HEK293 (cell line): Measurements from ENCODE around the gene GMIP.

Experiments
- CTCF ChIA-PET: fragments of 350-600 bp; formaldehyde crosslinking; extraction: SDS; loops from one replicate; lab custom pipeline; 2021; ENCODE audit warnings: antibody characterized with exemption; lab: Yijun Ruan, JAX
- POLR2A ChIA-PET: fragments of 300-600 bp; formaldehyde crosslinking; extraction: SDS; loops from one replicate; lab custom pipeline; 2020; ENCODE audit warnings: antibody characterized with exemption, inconsistent platforms; lab: Yijun Ruan, JAX
- H3K27ac ChIP-seq: fragments of 200-500 bp; sonication (Bioruptor generic); 2 replicates; pipeline ENCODE4 v1.5.1; 2014; ENCODE audit warnings: low read depth, low read length, control low read depth, inconsistent platforms; ENCODE audit errors: extremely low read depth
- H3K36me3 ChIP-seq, 2 experiments: fragments of 200-500 bp in 1 of 2; sonication (Bioruptor generic) in 1 of 2; 1 replicate in 1 of 2; 2 replicates in 1 of 2; pipeline ENCODE4 v1.5.1; 2014 to 2017; ENCODE audit warnings: inconsistent platforms in 2 of 2, low read length in 2 of 2; ENCODE audit not compliant: control insufficient read depth in 2 of 2, insufficient read depth in 1 of 2
- H3K4me1 ChIP-seq: fragments of 200-500 bp; sonication (Bioruptor generic); 2 replicates; pipeline ENCODE4 v1.5.1; 2014; ENCODE audit warnings: mild to moderate bottlenecking, low read length, inconsistent platforms; ENCODE audit not compliant: control insufficient read depth, insufficient read depth
- H3K4me3 ChIP-seq: 2 replicates; pipeline ENCODE4 v1.5.1; 2011; ENCODE audit warnings: low read depth, mild to moderate bottlenecking, control low read depth, low read length, moderate library complexity
- H3K9me3 ChIP-seq: fragments of 200-500 bp; sonication (Bioruptor generic); 2 replicates; pipeline ENCODE4 v1.5.1; 2014; ENCODE audit warnings: low read depth, low read length, inconsistent platforms; ENCODE audit not compliant: control insufficient read depth, insufficient read depth
- REPIN1 ChIP-seq: fragments of 450-650 bp; formaldehyde crosslinking; IDR thresholded peaks from 2 replicates; pipeline ENCODE4 v1.5.1; 2017; ENCODE audit warnings: missing biosample characterization, missing genetic modification characterization, low read depth
- SETDB1 ChIP-seq: IDR thresholded peaks from one replicate; pipeline ENCODE4 v1.6.1; 2017; ENCODE audit warnings: mild to moderate bottlenecking, low read length, moderate library complexity, mixed read lengths; ENCODE audit not compliant: insufficient read length
- SP7 ChIP-seq: fragments of 450-650 bp; formaldehyde crosslinking; IDR thresholded peaks from 2 replicates; pipeline ENCODE4 v1.5.1; 2016; ENCODE audit warnings: missing biosample characterization, missing genetic modification characterization
- ZBTB48 ChIP-seq: fragments of 450-650 bp; formaldehyde crosslinking; IDR thresholded peaks from 2 replicates; pipeline ENCODE4 v1.5.1; 2016; ENCODE audit warnings: missing biosample characterization, missing genetic modification characterization
- ZFP3 ChIP-seq: fragments of 450-650 bp; formaldehyde crosslinking; IDR thresholded peaks from 2 replicates; pipeline ENCODE4 v1.5.1; 2016; ENCODE audit warnings: low read depth, missing biosample characterization, missing genetic modification characterization
- ZNF175 ChIP-seq: fragments of 450-650 bp; formaldehyde crosslinking; IDR thresholded peaks from 2 replicates; pipeline ENCODE4 v1.5.1; 2016; ENCODE audit warnings: missing biosample characterization, missing genetic modification characterization
- ZNF266 ChIP-seq: fragments of 450-650 bp; formaldehyde crosslinking; IDR thresholded peaks from 2 replicates; pipeline ENCODE4 v1.5.1; 2016; ENCODE audit warnings: missing biosample characterization, missing genetic modification characterization, low read depth
- ZNF37A ChIP-seq: fragments of 450-650 bp; IDR thresholded peaks from 2 replicates; pipeline ENCODE4 v1.5.1; 2018; ENCODE audit warnings: missing biosample characterization, missing genetic modification characterization
- ZNF629 ChIP-seq: fragments of 450-650 bp; formaldehyde crosslinking; IDR thresholded peaks from 2 replicates; pipeline ENCODE4 v1.5.1; 2017; ENCODE audit warnings: missing biosample characterization, missing genetic modification characterization
- ZNF707 ChIP-seq: fragments of 450-650 bp; formaldehyde crosslinking; IDR thresholded peaks from 2 replicates; pipeline ENCODE4 v1.5.1; 2016; ENCODE audit warnings: missing biosample characterization, missing genetic modification characterization
- ZNF768 ChIP-seq: fragments of 450-650 bp; formaldehyde crosslinking; IDR thresholded peaks from 2 replicates; pipeline ENCODE4 v1.5.1; 2018; ENCODE audit warnings: missing biosample characterization, mild to moderate bottlenecking, missing genetic modification characterization
- TF ChIP-seq, protein P1 (sequence below): fragments of 450-650 bp; formaldehyde crosslinking; IDR thresholded peaks from 2 replicates; pipeline ENCODE4 v1.5.1; 2016; ENCODE audit warnings: missing biosample characterization, missing genetic modification characterization
- TF ChIP-seq, protein P2 (sequence below): fragments of 450-650 bp; formaldehyde crosslinking; conservative IDR thresholded peaks from 2 replicates; pipeline ENCODE4 v1.5.1; 2016; ENCODE audit warnings: low read depth, missing biosample characterization, missing genetic modification characterization
- TF ChIP-seq, protein P3 (sequence below): fragments of 450-650 bp; formaldehyde crosslinking; IDR thresholded peaks from 2 replicates; pipeline ENCODE4 v1.5.1; 2017; ENCODE audit warnings: missing biosample characterization, missing genetic modification characterization
- TF ChIP-seq, protein P4 (sequence below): fragments of 450-650 bp; formaldehyde crosslinking; IDR thresholded peaks from 2 replicates; pipeline ENCODE4 v1.5.1; 2016; ENCODE audit warnings: missing biosample characterization, missing genetic modification characterization
- TF ChIP-seq, protein P5 (sequence below): fragments of 450-650 bp; formaldehyde crosslinking; IDR thresholded peaks from 2 replicates; pipeline ENCODE4 v1.5.1; 2017; ENCODE audit warnings: missing biosample characterization, missing genetic modification characterization
- TF ChIP-seq, protein P6 (sequence below): fragments of 450-650 bp; formaldehyde crosslinking; IDR thresholded peaks from 2 replicates; pipeline ENCODE4 v1.5.1; 2016; ENCODE audit warnings: missing biosample characterization, missing genetic modification characterization

GMIP gene

DNA sequence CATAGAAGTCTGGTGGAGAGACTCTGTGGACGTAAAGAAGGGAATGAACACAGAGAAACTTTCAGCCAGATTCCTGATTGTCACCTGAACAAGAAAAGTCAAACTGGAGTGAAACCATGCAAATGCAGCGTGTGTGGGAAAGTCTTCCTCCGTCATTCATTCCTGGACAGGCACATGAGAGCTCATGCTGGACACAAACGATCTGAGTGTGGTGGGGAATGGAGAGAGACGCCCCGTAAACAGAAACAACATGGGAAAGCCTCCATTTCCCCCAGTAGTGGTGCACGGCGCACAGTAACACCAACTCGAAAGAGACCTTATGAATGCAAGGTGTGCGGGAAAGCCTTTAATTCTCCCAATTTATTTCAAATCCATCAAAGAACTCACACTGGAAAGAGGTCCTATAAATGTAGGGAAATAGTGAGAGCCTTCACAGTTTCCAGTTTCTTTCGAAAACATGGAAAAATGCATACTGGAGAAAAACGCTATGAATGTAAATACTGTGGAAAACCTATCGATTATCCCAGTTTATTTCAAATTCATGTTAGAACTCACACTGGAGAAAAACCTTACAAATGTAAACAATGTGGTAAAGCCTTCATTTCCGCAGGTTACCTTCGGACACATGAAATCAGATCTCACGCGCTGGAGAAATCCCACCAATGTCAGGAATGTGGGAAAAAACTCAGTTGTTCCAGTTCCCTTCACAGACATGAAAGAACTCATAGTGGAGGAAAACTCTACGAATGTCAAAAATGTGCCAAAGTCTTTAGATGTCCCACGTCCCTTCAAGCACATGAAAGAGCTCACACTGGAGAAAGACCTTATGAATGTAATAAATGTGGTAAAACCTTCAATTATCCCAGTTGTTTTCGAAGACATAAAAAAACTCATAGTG, 36.0 kb upstream of the GMIP start:
- Histone ChIP-seq H3K36me3 (peaks cover 39 to 50% of the 10 kb centered on the region in 2 experiments), H3K9me3 (no peaks in the 10 kb centered on the region; the same call in 1 of the 2 replicates), H3K4me3 (no peak overlapping the region), H3K27ac (no peak overlapping the region), H3K4me1 (no peaks in the 10 kb centered on the region)
- TF ChIP-seq SETDB1, result peak; percentile 72
- no peak for TF ChIP-seq ZFP3 (tag by site-specific recombination)
- POLR2A ChIA-PET, result no interaction called here
- CTCF ChIA-PET, result interaction anchor here (0.7 kb wide), 1 partner anchor 57 kb away, joined by 4 read pairs; no protein-coding TSS in a partner anchor

DNA sequence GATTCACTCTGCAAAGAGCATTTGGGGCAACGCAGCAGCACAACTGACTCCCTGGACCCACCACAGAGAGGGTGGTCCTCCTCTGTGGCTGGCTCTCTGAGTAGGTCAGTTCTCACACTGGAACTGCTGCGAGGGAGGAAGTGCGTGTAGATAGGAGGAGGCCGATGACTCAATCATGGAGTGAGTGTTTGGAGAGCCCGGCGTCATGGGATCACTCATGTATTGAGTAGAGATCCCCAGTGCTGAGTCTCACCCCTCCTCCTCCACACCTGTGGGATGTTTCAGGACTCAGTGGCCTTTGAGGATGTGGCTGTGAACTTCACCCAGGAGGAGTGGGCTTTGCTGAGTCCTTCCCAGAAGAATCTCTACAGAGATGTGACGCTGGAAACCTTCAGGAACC, 34.1 kb upstream of the GMIP start:
- TF ChIP-seq, protein P1, sequence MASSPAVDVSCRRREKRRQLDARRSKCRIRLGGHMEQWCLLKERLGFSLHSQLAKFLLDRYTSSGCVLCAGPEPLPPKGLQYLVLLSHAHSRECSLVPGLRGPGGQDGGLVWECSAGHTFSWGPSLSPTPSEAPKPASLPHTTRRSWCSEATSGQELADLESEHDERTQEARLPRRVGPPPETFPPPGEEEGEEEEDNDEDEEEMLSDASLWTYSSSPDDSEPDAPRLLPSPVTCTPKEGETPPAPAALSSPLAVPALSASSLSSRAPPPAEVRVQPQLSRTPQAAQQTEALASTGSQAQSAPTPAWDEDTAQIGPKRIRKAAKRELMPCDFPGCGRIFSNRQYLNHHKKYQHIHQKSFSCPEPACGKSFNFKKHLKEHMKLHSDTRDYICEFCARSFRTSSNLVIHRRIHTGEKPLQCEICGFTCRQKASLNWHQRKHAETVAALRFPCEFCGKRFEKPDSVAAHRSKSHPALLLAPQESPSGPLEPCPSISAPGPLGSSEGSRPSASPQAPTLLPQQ (tag by site-specific recombination), result no peak
- TF ChIP-seq, protein P2, sequence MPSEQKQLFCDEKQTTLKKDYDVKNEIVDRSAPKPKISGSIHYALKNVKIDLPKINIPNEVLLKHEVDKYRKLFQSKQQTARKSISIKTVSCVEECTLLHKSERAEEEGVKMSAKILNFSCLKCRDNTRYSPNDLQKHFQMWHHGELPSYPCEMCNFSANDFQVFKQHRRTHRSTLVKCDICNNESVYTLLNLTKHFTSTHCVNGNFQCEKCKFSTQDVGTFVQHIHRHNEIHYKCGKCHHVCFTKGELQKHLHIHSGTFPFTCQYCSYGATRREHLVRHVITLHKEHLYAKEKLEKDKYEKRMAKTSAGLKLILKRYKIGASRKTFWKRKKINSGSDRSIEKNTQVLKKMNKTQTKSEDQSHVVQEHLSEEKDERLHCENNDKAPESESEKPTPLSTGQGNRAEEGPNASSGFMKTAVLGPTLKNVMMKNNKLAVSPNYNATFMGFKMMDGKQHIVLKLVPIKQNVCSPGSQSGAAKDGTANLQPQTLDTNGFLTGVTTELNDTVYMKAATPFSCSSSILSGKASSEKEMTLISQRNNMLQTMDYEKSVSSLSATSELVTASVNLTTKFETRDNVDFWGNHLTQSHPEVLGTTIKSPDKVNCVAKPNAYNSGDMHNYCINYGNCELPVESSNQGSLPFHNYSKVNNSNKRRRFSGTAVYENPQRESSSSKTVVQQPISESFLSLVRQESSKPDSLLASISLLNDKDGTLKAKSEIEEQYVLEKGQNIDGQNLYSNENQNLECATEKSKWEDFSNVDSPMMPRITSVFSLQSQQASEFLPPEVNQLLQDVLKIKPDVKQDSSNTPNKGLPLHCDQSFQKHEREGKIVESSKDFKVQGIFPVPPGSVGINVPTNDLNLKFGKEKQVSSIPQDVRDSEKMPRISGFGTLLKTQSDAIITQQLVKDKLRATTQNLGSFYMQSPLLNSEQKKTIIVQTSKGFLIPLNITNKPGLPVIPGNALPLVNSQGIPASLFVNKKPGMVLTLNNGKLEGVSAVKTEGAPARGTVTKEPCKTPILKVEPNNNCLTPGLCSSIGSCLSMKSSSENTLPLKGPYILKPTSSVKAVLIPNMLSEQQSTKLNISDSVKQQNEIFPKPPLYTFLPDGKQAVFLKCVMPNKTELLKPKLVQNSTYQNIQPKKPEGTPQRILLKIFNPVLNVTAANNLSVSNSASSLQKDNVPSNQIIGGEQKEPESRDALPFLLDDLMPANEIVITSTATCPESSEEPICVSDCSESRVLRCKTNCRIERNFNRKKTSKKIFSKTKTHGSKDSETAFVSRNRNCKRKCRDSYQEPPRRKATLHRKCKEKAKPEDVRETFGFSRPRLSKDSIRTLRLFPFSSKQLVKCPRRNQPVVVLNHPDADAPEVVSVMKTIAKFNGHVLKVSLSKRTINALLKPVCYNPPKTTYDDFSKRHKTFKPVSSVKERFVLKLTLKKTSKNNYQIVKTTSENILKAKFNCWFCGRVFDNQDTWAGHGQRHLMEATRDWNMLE (tag by site-specific recombination), result no peak
- TF ChIP-seq, protein P3, sequence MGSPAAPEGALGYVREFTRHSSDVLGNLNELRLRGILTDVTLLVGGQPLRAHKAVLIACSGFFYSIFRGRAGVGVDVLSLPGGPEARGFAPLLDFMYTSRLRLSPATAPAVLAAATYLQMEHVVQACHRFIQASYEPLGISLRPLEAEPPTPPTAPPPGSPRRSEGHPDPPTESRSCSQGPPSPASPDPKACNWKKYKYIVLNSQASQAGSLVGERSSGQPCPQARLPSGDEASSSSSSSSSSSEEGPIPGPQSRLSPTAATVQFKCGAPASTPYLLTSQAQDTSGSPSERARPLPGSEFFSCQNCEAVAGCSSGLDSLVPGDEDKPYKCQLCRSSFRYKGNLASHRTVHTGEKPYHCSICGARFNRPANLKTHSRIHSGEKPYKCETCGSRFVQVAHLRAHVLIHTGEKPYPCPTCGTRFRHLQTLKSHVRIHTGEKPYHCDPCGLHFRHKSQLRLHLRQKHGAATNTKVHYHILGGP (tag by site-specific recombination), result no peak
- TF ChIP-seq REPIN1 (tag by site-specific recombination) (no peak), ZNF629 (tag by site-specific recombination) (no peak), ZFP3 (tag by site-specific recombination) (no peak), ZNF37A (tag by site-specific recombination) (no peak), ZBTB48 (tag by site-specific recombination) (no peak), ZNF266 (no peak), ZNF707 (tag by site-specific recombination) (no peak), ZNF768 (no peak), SP7 (tag by site-specific recombination) (no peak), ZNF175 (no peak)
- TF ChIP-seq, protein P4, sequence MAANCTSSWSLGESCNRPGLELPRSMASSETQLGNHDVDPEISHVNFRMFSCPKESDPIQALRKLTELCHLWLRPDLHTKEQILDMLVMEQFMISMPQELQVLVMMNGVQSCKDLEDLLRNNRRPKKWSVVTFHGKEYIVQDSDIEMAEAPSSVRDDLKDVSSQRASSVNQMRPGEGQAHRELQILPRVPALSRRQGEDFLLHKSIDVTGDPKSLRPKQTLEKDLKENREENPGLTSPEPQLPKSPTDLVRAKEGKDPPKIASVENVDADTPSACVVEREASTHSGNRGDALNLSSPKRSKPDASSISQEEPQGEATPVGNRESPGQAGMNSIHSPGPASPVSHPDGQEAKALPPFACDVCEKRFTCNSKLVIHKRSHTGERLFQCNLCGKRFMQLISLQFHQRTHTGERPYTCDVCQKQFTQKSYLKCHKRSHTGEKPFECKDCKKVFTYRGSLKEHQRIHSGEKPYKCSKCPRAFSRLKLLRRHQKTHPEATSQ (tag by site-specific recombination), result no peak
- TF ChIP-seq, protein P5, sequence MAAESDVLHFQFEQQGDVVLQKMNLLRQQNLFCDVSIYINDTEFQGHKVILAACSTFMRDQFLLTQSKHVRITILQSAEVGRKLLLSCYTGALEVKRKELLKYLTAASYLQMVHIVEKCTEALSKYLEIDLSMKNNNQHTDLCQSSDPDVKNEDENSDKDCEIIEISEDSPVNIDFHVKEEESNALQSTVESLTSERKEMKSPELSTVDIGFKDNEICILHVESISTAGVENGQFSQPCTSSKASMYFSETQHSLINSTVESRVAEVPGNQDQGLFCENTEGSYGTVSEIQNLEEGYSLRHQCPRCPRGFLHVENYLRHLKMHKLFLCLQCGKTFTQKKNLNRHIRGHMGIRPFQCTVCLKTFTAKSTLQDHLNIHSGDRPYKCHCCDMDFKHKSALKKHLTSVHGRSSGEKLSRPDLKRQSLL (tag by site-specific recombination), result no peak
- TF ChIP-seq, protein P6, sequence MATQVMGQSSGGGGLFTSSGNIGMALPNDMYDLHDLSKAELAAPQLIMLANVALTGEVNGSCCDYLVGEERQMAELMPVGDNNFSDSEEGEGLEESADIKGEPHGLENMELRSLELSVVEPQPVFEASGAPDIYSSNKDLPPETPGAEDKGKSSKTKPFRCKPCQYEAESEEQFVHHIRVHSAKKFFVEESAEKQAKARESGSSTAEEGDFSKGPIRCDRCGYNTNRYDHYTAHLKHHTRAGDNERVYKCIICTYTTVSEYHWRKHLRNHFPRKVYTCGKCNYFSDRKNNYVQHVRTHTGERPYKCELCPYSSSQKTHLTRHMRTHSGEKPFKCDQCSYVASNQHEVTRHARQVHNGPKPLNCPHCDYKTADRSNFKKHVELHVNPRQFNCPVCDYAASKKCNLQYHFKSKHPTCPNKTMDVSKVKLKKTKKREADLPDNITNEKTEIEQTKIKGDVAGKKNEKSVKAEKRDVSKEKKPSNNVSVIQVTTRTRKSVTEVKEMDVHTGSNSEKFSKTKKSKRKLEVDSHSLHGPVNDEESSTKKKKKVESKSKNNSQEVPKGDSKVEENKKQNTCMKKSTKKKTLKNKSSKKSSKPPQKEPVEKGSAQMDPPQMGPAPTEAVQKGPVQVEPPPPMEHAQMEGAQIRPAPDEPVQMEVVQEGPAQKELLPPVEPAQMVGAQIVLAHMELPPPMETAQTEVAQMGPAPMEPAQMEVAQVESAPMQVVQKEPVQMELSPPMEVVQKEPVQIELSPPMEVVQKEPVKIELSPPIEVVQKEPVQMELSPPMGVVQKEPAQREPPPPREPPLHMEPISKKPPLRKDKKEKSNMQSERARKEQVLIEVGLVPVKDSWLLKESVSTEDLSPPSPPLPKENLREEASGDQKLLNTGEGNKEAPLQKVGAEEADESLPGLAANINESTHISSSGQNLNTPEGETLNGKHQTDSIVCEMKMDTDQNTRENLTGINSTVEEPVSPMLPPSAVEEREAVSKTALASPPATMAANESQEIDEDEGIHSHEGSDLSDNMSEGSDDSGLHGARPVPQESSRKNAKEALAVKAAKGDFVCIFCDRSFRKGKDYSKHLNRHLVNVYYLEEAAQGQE (tag by site-specific recombination), result no peak
- CTCF ChIA-PET, result no interaction called here
- POLR2A ChIA-PET, result no interaction called here
- H3K27ac ChIP-seq, result no peak overlapping the region
- H3K4me1 ChIP-seq, result no peaks in the 10 kb centered on the region
- peaks cover 56 to 59% of the 10 kb centered on the region in 2 experiments for H3K36me3 ChIP-seq
- H3K4me3 ChIP-seq, result no peak overlapping the region
- H3K9me3 ChIP-seq, result no peaks in the 10 kb centered on the region; the same call in 1 of the 2 replicates
